ENCODE data around the gene DUOX1. TPM values are rescaled to one million over a fixed set of nuclear protein-coding genes. Genes with fewer than 3 reads are reported as not detected.
A peak's percentile ranks its signal among the peaks of the same experiment; 100 is the strongest.

DUOX1 gene
- total and polyA plus RNA-seq, 2 experiments from 2014 or later = 0.32 to 1.8 TPM

DNA sequence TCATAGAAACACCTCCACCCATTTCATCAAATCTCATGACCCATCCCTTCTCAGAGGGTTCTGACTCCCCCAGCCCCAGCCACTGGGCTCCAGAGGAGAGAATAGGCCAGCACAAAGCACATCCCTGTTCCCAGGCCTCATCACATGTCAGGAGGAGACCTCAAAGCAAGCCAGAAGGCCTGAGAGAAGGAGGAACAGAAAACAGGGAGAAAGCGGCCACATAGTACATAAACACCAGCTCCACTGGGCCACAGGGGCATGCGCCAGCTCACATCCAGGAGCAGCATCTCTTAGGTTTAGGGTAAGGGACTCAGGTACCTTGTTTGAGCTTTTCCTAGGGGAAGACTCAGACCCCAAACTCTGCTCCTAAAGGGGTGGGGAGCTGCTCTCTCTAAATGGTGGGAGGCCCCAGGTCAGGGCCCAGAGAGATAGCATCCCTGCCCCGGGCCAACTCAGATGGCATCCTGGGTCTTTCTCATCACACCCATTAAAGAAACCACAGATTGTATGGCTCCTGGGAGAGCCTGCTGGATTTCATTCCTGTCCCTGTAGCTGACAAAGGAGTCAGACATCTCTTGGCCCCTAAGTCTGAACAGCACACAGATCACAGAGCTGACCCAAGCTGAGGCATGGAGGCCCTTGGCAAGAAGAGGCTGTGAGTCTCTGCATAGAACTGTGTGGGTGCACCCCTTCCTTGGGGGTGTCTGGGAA, 55.4 kb downstream of the DUOX1 start:
- WGBS, 2 experiments (ENCODE audit: low coverage in 1 of 2, low lambda C conversion rate in 2 of 2, missing lambda C conversion rate in 2 of 2) = 96% methylated on average over 3 of the region's 3 CpGs
- no peak overlapping the region for H3K27ac ChIP-seq
- H3F3A ChIP-seq (ENCODE audit: insufficient read depth) = peaks cover 5% of the 10 kb centered on the region; the same call in 1 of the 2 replicates
- no peak overlapping the region for H3K4me2 ChIP-seq (ENCODE audit: unreplicated experiment)
- in situ Hi-C loops (cut with MboI) = loop anchor here (25.0 kb wide), 1 partner anchor 427 kb away; no protein-coding TSS in a partner anchor
- H3K4me3 ChIP-seq = no peak overlapping the region
- H3K27me3 ChIP-seq (replicated peaks; ENCODE audit: insufficient read depth) = peaks cover 7% of the 10 kb centered on the region; the same call in 1 of the 2 replicates
- no peaks in the 10 kb centered on the region for H4K20me1 ChIP-seq (ENCODE audit: insufficient read depth)
- H3K9me3 ChIP-seq (ENCODE audit: low read depth) = no peaks in the 10 kb centered on the region
- H3K9ac ChIP-seq = no peak overlapping the region
- no peaks in the 10 kb centered on the region; the same call in none of the 2 replicates for H3K4me1 ChIP-seq (ENCODE audit: insufficient read depth)
- DNase-seq = no peak
- TF ChIP-seq EZH2 (IDR thresholded peaks at IDR 0.05; ENCODE audit: insufficient read depth, poor library complexity, severe bottlenecking) = no peak
- no peak for TF ChIP-seq EZH2phosphoT487 (IDR thresholded peaks at IDR 0.05; ENCODE audit: insufficient read depth, low read depth)
- no peaks in the 10 kb centered on the region for H3K79me2 ChIP-seq (ENCODE audit: insufficient read depth)
- no peak overlapping the region for H2AFZ ChIP-seq
- H3K9me2 ChIP-seq (ENCODE audit: insufficient read depth) = no peaks in the 10 kb centered on the region
- H3K36me3 ChIP-seq (ENCODE audit: low read depth) = no peaks in the 10 kb centered on the region

DNA sequence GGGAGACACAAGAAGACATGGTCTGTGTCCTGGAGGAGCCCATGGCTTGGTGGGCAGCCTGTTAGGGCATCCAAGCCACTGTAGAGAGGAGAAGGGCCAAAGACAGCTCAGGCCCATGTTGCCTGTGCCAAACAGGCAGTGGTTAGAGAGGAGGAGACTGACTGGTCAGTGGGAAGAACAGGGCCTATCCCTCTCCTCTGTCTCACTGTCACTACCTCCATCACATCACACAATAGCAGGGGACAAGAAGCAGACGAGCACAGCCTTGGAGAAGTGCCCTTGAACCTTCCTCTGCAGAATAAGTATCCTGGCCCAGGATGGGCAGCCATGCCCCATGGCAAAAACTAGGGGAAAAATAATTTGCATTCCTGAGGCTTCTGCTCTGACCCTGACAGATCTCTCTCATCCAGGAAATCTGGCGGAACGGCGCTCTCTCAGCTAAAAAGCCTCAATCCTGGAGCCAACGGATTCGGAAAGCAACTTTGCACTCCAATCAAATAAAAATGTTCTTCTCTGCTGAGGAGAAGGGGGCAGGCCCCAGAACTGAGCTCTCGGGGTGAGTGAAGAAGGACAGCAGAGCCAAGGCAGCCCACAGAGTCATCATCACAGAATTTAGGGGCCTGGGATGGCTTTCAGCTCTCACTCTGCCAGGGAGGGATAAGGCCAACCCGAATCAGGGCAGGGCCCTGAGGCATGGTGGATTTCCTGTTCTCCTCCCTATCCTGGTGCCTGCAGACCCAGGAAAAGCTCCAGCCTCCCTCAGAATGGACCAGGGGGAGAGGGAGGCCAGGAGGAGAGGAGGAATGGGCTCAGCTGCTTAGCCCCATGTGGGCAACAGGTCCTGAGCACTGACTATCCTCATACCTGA, 56.3 kb downstream of the DUOX1 start:
- in situ Hi-C loops (cut with MboI) = loop anchor here (25.0 kb wide), 1 partner anchor 426 kb away; no protein-coding TSS in a partner anchor
- H3K9ac ChIP-seq = no peak overlapping the region

DNA sequence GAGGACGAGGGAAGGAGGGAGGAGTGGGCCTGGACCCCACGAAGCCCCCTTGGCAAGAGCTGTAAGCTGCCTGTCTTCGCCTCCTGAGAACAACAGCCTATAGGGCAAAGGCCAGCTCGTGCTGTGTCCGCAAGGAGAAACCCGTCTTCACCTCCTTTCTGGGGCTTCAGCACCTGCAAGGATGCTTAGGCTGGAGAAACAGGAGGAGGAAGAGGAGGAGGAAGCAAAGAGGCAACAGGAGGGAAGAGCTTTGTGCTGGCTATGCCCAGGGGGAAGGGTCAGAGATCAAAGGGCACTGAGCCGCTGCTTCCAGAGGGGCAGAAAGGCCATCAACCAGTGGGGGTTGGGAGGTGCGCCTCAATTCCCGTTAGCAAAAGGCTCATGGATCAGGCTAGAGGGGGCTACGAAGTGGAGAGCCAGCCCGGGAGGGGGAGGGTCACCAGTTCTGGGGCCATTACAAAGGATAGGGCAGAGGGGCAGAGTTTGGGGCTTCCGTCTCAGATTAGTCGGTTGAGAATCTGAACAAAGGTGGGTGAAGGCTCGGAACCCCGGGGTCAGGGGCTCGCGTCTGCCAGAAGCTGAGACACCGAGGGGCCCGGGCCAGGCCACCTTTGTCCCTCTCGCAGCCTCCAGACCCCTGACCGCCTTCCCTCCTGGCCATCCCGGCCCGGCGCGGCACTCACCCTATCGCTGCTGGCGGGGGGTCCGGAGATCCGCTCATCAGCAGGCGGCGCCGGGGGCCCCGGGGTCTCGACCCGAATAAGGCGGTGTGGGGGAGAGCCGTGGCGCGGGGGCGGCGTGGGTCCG, 57.2 kb downstream of the DUOX1 start:
- in situ Hi-C loops (cut with MboI) = loop anchor here (25.0 kb wide), 1 partner anchor 425 kb away; no protein-coding TSS in a partner anchor
- no peak overlapping the region for H3K9ac ChIP-seq

More for the DNA sequence above, 56.3 kb downstream of the DUOX1 start:
- no peak overlapping the region for H3K27ac ChIP-seq
- no peak for TF ChIP-seq EZH2phosphoT487 (IDR thresholded peaks at IDR 0.05; ENCODE audit: insufficient read depth, low read depth)
- TF ChIP-seq EZH2 (IDR thresholded peaks at IDR 0.05; ENCODE audit: insufficient read depth, poor library complexity, severe bottlenecking) = no peak
- DNase-seq = peak; percentile 35
- peak overlapping the region; percentile 49 for H3K4me2 ChIP-seq (ENCODE audit: unreplicated experiment)
- no peaks in the 10 kb centered on the region for H4K20me1 ChIP-seq (ENCODE audit: insufficient read depth)
- H3F3A ChIP-seq (ENCODE audit: insufficient read depth) = peaks cover 5% of the 10 kb centered on the region; the same call in 1 of the 2 replicates
- H3K4me3 ChIP-seq = no peak overlapping the region
- no peaks in the 10 kb centered on the region for H3K9me3 ChIP-seq (ENCODE audit: low read depth)
- H3K36me3 ChIP-seq (ENCODE audit: low read depth) = no peaks in the 10 kb centered on the region
- no peaks in the 10 kb centered on the region; the same call in none of the 2 replicates for H3K4me1 ChIP-seq (ENCODE audit: insufficient read depth)
- H2AFZ ChIP-seq = peak overlapping the region; percentile 41; the same call in 1 of the 2 replicates
- no peaks in the 10 kb centered on the region for H3K79me2 ChIP-seq (ENCODE audit: insufficient read depth)
- H3K9me2 ChIP-seq (ENCODE audit: insufficient read depth) = no peaks in the 10 kb centered on the region
- H3K27me3 ChIP-seq (replicated peaks; ENCODE audit: insufficient read depth) = peaks cover 11% of the 10 kb centered on the region
- WGBS, 2 experiments (ENCODE audit: low coverage in 1 of 2, low lambda C conversion rate in 2 of 2, missing lambda C conversion rate in 2 of 2) = 38 to 40% methylated on average over 8 of the region's 8 CpGs

More for the DNA sequence above, 57.2 kb downstream of the DUOX1 start:
- no peaks in the 10 kb centered on the region for H3K79me2 ChIP-seq (ENCODE audit: insufficient read depth)
- H3K36me3 ChIP-seq (ENCODE audit: low read depth) = no peaks in the 10 kb centered on the region
- peak overlapping the region; percentile 76 for H3K4me3 ChIP-seq
- H3K9me2 ChIP-seq (ENCODE audit: insufficient read depth) = no peaks in the 10 kb centered on the region
- no peaks in the 10 kb centered on the region for H3K9me3 ChIP-seq (ENCODE audit: low read depth)
- peaks cover 11% of the 10 kb centered on the region for H3K27me3 ChIP-seq (replicated peaks; ENCODE audit: insufficient read depth)
- no peaks in the 10 kb centered on the region for H4K20me1 ChIP-seq (ENCODE audit: insufficient read depth)
- DNase-seq = no peak
- no peak overlapping the region for H3K27ac ChIP-seq
- no peak for TF ChIP-seq EZH2 (IDR thresholded peaks at IDR 0.05; ENCODE audit: insufficient read depth, poor library complexity, severe bottlenecking)
- TF ChIP-seq EZH2phosphoT487 (IDR thresholded peaks at IDR 0.05; ENCODE audit: insufficient read depth, low read depth) = no peak
- H3K4me1 ChIP-seq (ENCODE audit: insufficient read depth) = no peaks in the 10 kb centered on the region; the same call in none of the 2 replicates
- H2AFZ ChIP-seq = peak overlapping the region; percentile 65
- H3K4me2 ChIP-seq (ENCODE audit: unreplicated experiment) = peak overlapping the region; percentile 49
- WGBS, 2 experiments (ENCODE audit: low coverage in 1 of 2, low lambda C conversion rate in 2 of 2, missing lambda C conversion rate in 2 of 2) = 12% methylated on average over 16 to 33 of the region's 42 CpGs
- H3F3A ChIP-seq (ENCODE audit: insufficient read depth) = peaks cover 5% of the 10 kb centered on the region; the same call in 1 of the 2 replicates

Measured in GM23248 (cell line).